Fibroblast of villous mesenchyme (primary cell): ENCODE data around the gene ABCA9. TPM values are rescaled to one million over a fixed set of nuclear protein-coding genes. Genes with fewer than 3 reads are reported as not detected.

Experiments
- DNase-seq: peaks from one replicate; pipeline ENCODE4 v3.0.0-alpha.2; 2010; ENCODE audit warnings: low read depth
- H3K4me3 ChIP-seq: 2 replicates; pipeline ENCODE4 v1.5.1; 2011; ENCODE audit warnings: low read depth, mild to moderate bottlenecking, low read length
- total RNA-seq: library from RNA; depleted of rRNA; stranded (reverse); fragments of >200 nt; gene quantifications from 2 replicates; pipeline ENCODE4 v1.2.3, GENCODE V29; 2012
- TF ChIP-seq, protein P1 (sequence below): IDR thresholded peaks from 2 replicates; pipeline ENCODE4 v1.5.1; 2012; ENCODE audit warnings: low read depth, mild to moderate bottlenecking, low read length; ENCODE audit not compliant: insufficient read depth

The ABCA9 gene
- total RNA-seq, 1 donor: 2.2 TPM

DNA sequence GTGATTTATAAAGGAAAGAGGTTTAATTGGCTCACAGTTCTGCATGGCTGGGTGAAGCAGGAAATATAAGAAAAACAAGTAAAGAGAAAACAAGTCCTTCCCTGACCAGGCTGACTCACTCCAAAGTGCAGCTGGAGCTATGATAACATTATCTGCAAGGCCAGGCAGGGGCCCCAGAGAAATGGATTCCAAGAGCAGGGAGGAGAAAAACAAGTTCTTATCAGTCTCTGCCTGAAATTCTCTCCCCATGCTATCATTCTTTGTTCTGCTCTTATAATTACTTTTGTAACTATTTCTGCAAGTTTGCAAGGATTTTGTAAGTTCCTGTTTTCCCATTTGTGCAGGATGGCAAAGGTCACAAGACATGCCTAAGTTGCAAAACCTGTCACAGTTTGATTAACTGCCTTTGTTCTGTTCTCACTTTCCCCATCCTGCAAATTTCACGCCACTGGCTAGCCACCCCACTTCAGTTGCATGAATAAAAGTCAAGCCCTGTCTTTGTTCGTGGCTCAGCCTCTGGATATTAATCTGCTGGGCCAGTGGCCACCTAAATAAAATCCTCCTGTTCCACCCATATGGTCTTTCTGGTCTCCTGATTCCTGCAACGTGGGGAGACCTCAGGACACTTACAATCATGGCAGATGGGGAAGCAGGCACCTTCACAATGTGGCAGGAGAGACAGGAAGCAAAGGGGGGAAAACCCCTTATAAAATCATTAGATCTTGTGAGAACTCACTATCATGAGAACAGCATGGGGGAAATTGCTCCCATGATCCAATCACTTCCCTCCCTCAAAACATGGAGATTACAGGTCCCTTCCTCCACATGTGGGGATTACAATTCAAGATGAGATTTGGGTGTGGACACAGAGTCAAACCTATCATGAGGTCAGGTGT lies 13.1 kb downstream of the ABCA9 start:
- H3K4me3 ChIP-seq: no peak overlapping the region
- peak; percentile 94 for DNase-seq
- TF ChIP-seq, protein P1, sequence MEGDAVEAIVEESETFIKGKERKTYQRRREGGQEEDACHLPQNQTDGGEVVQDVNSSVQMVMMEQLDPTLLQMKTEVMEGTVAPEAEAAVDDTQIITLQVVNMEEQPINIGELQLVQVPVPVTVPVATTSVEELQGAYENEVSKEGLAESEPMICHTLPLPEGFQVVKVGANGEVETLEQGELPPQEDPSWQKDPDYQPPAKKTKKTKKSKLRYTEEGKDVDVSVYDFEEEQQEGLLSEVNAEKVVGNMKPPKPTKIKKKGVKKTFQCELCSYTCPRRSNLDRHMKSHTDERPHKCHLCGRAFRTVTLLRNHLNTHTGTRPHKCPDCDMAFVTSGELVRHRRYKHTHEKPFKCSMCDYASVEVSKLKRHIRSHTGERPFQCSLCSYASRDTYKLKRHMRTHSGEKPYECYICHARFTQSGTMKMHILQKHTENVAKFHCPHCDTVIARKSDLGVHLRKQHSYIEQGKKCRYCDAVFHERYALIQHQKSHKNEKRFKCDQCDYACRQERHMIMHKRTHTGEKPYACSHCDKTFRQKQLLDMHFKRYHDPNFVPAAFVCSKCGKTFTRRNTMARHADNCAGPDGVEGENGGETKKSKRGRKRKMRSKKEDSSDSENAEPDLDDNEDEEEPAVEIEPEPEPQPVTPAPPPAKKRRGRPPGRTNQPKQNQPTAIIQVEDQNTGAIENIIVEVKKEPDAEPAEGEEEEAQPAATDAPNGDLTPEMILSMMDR: no peak

DNA sequence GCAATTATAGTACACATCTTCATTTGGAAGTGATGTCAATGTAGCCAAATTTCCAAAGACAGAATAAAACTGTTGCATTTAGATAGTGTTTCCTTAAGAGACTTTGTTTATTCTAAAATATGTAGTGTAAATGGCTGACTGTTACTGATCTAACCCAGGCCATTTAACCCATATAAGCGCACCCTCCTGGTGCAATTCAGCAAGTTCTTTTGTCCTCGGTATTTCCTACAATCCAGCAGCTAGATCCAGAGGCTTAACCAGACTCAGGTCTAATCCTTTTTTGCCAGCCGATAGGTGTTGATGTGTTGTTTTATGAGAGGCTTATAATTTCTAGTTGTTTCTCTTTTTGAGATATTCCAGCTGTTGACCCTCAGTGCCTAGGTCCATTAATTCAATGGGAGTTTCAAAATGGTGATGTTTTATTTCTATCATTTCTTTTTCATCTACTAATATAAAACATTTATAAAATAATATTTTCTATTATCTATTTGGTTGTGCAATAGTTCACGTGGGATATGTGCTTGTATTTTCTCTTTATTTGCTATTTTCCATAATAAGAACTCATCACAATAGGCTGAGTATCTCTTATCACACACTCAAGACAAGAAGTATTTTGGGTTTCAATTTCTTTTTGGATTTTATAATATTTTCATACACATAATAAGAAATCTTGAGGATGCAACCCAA lies 14.5 kb downstream of the ABCA9 start:
- peak; percentile 83 for DNase-seq
- TF ChIP-seq, protein P1: peak; percentile 24
- no peak overlapping the region for H3K4me3 ChIP-seq

DNA sequence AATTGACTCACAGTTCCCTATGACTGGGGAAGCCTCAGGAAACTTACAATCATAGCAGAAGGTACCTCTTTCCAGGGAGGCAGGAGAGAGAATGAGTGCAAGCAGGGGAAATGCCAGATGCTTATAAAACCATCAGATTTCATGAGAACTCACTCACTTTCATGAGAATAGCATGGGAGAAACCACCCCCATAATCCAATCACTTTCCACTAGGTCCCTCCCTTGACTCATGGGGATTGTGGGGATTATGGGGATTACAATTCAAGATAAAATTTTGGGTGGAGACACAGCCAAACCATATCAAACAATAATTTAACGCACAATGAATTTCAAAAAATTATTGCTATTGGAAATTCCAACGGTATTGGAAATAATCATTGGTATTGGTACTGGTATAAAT lies 15.1 kb downstream of the ABCA9 start:
- no peak overlapping the region for H3K4me3 ChIP-seq
- TF ChIP-seq, protein P1: no peak

DNA sequence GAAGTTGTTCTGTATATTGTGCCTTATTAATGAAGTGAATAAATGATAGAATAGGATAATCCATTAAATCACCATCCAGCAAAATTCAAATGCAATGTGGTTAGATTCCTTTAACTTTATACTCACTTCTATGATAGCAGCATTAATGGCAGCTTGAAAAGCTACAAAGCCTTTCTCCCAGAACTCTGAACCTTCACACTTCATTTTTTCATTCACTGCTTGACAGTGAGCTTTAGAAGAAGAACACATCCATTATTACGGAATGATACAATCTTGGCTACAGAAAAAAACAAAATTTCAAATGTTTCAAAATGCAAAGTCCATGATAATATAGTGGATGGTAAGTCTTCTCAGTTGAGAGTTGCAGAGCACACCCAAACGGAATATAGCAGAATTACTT lies 16.4 kb downstream of the ABCA9 start:
- DNase-seq: no peak
- H3K4me3 ChIP-seq: no peak overlapping the region
- TF ChIP-seq, protein P1: no peak

More for the DNA sequence above, 15.1 kb downstream of the ABCA9 start:
- peak; percentile 70 for DNase-seq

DNA sequence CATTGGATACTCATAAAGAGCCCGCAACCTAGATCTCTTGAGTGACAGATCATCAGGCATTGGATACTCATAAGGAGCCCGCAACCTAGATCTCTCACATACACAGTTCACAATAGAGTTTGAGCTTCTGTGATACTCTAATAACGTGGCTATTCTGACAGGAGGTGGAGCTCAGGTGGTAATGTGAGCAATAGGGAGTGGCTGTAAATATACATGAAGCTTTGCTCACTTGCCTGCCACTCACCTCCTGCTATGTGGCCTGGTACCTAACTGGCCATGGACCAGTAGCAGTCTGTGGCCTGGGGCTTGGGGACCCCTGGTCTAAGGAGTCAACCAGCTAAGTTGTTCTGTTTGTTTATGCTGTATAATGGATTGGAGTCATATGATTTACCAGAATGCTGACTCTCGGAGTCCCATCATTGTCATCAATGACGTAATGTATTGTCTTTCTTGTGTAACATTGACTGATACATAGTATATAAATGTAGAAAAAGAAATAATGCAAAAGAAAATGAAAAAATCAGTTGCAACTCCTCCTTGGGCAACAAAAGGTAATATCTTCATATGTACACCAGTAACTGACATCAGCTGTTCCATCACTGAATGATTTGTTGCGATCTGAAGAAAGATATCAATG lies 17.5 kb downstream of the ABCA9 start:
- DNase-seq: no peak
- TF ChIP-seq, protein P1: no peak

DNA sequence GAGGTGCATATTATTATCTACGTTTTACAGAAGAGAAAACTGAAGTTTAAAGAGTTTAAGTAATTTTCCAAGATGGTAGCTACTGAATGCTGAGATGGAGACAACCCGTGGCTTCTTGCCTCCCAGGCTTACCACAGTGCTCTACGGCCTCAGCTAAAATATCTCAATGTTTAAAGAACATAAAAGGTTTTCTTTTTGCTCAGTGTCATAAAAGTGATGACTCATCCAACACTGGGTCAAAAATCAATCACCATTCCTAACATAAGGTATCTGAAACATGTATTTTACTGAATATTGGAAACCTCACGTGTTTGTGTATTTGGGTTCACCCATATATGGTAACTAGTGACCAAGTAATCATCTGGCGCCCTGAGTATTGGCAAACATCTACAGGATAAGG lies 18.4 kb downstream of the ABCA9 start:
- no peak overlapping the region for H3K4me3 ChIP-seq
- TF ChIP-seq, protein P1: no peak
- DNase-seq: no peak

More for the DNA sequence above, 17.5 kb downstream of the ABCA9 start:
- no peak overlapping the region for H3K4me3 ChIP-seq
